Measurements from ENCODE around the gene FZD7.

DNA sequence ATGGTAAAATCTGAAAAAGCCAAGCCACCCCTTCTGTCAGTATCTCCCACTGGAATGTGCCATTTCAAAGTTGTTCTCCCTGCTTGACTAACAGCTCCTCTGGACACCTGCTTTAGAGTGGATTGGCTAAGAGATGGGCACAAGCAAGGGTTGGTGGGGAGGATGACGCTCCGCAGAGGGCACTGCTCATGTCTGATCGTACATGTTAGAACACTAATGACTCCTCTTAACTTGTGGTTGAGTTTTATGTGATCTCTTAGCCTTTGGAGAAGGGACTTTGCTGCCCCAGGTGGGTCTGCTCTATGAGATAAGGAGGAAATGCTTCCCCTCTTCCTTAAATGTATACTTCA lies 31.2 kb downstream of the FZD7 start:
- TF ChIP-seq, protein P1, sequence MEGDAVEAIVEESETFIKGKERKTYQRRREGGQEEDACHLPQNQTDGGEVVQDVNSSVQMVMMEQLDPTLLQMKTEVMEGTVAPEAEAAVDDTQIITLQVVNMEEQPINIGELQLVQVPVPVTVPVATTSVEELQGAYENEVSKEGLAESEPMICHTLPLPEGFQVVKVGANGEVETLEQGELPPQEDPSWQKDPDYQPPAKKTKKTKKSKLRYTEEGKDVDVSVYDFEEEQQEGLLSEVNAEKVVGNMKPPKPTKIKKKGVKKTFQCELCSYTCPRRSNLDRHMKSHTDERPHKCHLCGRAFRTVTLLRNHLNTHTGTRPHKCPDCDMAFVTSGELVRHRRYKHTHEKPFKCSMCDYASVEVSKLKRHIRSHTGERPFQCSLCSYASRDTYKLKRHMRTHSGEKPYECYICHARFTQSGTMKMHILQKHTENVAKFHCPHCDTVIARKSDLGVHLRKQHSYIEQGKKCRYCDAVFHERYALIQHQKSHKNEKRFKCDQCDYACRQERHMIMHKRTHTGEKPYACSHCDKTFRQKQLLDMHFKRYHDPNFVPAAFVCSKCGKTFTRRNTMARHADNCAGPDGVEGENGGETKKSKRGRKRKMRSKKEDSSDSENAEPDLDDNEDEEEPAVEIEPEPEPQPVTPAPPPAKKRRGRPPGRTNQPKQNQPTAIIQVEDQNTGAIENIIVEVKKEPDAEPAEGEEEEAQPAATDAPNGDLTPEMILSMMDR (IDR thresholded peaks at IDR 0.05 in 4 of 5, conservative IDR thresholded peaks at IDR 0.05 in 1 of 5) = no peak
- no peak for TF ChIP-seq POLR2A (IDR thresholded peaks at IDR 0.05)

All from gastrocnemius medialis (tissue), 4 donors.